GM18907 (cell line): Measurements from ENCODE around the gene OTOP3.

Experiments
- ATAC-seq: cut with Tn5 transposase; IDR thresholded peaks from one replicate; pipeline ENCODE4 v1.9.1; 2021; ENCODE audit warnings: mild to moderate bottlenecking, moderate library complexity; ENCODE audit not compliant: unreplicated experiment

Gene OTOP3

GRCh38 chr17:74937064-74938051, 1.7 kb downstream of the OTOP3 start:
- no peak for ATAC-seq

- ATAC-seq = no peak
Measured at GRCh38 chr17:74938194-74938950, 2.7 kb downstream of the OTOP3 start.

GRCh38 chr17:74939534-74939933, 3.8 kb downstream of the OTOP3 start:
- no peak for ATAC-seq

GRCh38 chr17:74941128-74941725, 5.5 kb downstream of the OTOP3 start:
- ATAC-seq = no peak

GRCh38 chr17:74943808-74944522, 8.3 kb downstream of the OTOP3 start:
- no peak for ATAC-seq

GRCh38 chr17:74945543-74945942, 9.8 kb downstream of the OTOP3 start:
- no peak for ATAC-seq

- no peak for ATAC-seq
Measured at GRCh38 chr17:74946641-74947040, 10.9 kb downstream of the OTOP3 start.

GRCh38 chr17:74947041-74947754, 11.5 kb downstream of the OTOP3 start:
- no peak for ATAC-seq

- no peak for ATAC-seq
Measured at GRCh38 chr17:74949455-74950115, 13.9 kb downstream of the OTOP3 start.

- ATAC-seq = no peak
Measured at GRCh38 chr17:74950207-74950606, 14.5 kb downstream of the OTOP3 start.

GRCh38 chr17:74951065-74951464, 15.4 kb downstream of the OTOP3 start:
- ATAC-seq = no peak

GRCh38 chr17:74951680-74952421, 16.2 kb downstream of the OTOP3 start:
- no peak for ATAC-seq

- ATAC-seq = no peak
Measured at GRCh38 chr17:74952431-74953133, 16.9 kb downstream of the OTOP3 start.

GRCh38 chr17:74953134-74953687, 17.5 kb downstream of the OTOP3 start:
- no peak for ATAC-seq

GRCh38 chr17:74954115-74954514, 18.4 kb downstream of the OTOP3 start:
- no peak for ATAC-seq

GRCh38 chr17:74954665-74955421, 19.1 kb downstream of the OTOP3 start:
- ATAC-seq = no peak

- no peak for ATAC-seq
Measured at GRCh38 chr17:74956093-74956492, 20.4 kb downstream of the OTOP3 start.
